AG04449 (cell line): ENCODE data around the gene TNFSF13B.

Source experiments
- CTCF ChIA-PET: fragments of 350-600 bp; formaldehyde crosslinking; extraction: SDS; loops from one replicate; lab custom pipeline; 2021; ENCODE audit warnings: antibody characterized with exemption; lab: Yijun Ruan, JAX
- POLR2A ChIA-PET: fragments of 400-600, 350-600 bp; formaldehyde crosslinking; extraction: SDS; loops from one replicate; lab custom pipeline; 2020; ENCODE audit warnings: antibody characterized with exemption, inconsistent platforms; lab: Yijun Ruan, JAX
- DNase-seq: peaks from one replicate; pipeline ENCODE4 v3.0.0-alpha.2; 2010; ENCODE audit warnings: low read depth, low spot score
- H3K4me3 ChIP-seq: 2 replicates; pipeline ENCODE4 v1.5.1; 2011; ENCODE audit warnings: low read depth, mild to moderate bottlenecking, control low read depth, low read length
- CTCF ChIP-seq: IDR thresholded peaks from one replicate; pipeline ENCODE4 v1.5.1; 2011; ENCODE audit warnings: mild to moderate bottlenecking, moderate library complexity, low read length, control low read depth, inconsistent platforms; ENCODE audit not compliant: insufficient read depth; ENCODE audit errors: missing control alignments

The TNFSF13B gene

DNA sequence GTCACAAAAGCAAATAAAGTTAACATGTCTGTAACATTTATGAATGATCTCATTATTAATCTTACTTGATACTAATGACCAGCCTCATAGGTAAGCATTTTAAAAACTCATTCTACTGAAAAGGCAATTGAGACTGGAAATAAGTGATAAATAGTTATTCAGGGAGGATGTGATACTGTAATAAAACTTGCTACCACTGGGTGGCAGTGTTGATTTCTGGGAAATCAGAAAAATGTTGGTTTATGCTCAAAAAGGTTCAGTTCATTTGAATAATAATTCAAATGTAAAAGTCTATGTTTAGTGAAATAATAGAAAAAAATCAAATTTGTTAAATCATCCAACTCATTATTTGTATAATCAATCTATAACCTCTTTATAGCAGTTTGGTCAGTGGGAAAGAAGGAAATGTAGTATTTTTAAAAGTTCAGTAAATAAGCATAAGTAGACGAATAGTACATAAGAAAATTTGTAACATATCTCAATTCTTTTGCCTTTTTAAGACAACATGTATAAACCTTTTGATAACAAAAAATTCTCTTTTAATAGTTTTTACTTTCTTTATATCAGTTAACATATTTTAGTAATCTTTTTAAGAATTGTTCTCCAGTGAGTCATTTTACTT is 41.8 kb upstream of the TNFSF13B start:
- ChIA-PET CTCF (interaction anchor here (0.7 to 1.0 kb wide), 3 partner anchors 10 to 667 kb away, joined by 3 to 5 read pairs (median 4); no protein-coding TSS in a partner anchor), POLR2A (no interaction called here)
- peak; percentile 39 for TF ChIP-seq CTCF
- no peak for DNase-seq
- H3K4me3 ChIP-seq: no peak overlapping the region

DNA sequence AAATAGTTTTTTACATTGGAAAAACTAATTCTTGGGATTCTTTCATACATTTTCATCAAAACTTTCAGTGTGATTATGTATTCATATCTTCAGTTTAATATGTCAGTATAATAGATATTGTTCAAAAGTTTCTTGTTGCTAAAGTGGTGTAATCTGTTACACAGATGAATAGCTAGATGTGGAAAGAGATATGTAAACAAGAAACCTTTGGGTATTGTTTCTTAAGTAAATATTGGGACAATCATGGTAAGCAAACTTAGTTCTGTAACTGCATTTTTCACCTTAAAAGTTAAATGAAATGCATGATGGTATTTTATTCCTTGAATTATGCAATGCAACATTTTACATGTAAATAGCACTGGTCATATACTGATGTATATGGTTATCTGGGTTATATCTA is 39.1 kb upstream of the TNFSF13B start:
- TF ChIP-seq CTCF: no peak
- no peak overlapping the region for H3K4me3 ChIP-seq
- POLR2A ChIA-PET: no interaction called here
- DNase-seq: no peak
- CTCF ChIA-PET: no interaction called here

- POLR2A ChIA-PET: no interaction called here
- CTCF ChIA-PET: no interaction called here
- no peak overlapping the region for H3K4me3 ChIP-seq
- no peak for DNase-seq
- TF ChIP-seq CTCF: no peak
These were observed 20.4 kb upstream of the TNFSF13B start for GRCh38 chr13:108249150-108249549.

- no peak for DNase-seq
- CTCF ChIA-PET: no interaction called here
- TF ChIP-seq CTCF: no peak
- POLR2A ChIA-PET: no interaction called here
- no peak overlapping the region for H3K4me3 ChIP-seq
These were observed 12.3 kb upstream of the TNFSF13B start for GRCh38 chr13:108257248-108257647.

- no peak for DNase-seq
- CTCF ChIA-PET: no interaction called here
- TF ChIP-seq CTCF: no peak
- POLR2A ChIA-PET: no interaction called here
- no peak overlapping the region for H3K4me3 ChIP-seq
These were observed 5.7 kb upstream of the TNFSF13B start for GRCh38 chr13:108263621-108264355.

DNA sequence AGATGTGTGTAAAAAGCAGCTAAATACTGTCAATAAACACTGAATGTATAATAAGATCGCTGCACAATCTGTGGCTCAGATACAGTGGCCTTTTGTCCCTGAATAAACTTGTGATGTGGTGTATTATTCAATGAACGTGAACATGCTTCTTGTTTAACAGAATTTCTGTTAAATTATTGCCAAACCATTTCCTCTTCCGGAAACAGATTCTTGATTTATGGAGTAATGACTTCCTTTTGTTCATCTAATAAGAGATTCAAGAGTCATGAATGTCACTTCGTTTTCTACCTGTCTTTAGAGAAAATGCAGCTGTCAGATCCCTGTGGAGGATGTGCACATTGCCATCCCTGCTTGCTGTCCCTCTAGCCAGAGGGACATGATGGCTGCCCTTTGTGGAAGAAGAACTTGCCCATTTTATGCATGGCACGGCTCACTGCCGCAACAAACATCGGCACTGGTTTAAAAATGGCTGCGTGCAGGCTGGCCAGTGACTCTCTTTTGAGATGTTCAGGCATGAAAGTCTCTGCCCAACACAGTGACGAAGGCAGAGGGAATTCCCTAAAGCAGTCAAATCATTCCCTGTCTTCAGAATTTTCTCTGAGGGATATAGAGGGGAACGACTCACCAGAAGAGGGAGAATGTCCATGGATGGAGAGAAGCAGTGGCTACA is 3.1 kb upstream of the TNFSF13B start:
- CTCF ChIA-PET: no interaction called here
- TF ChIP-seq CTCF: no peak
- POLR2A ChIA-PET: no interaction called here
- no peak for DNase-seq
- H3K4me3 ChIP-seq: no peak overlapping the region
